ENCODE data around the gene HMGCS2. TPM values are rescaled to one million over a fixed set of nuclear protein-coding genes. Genes with fewer than 3 reads are reported as not detected.
A peak's percentile ranks its signal among the peaks of the same experiment; 100 is the strongest.
"Not testable (repeated sequence)": the region's sequence is repeated elsewhere in the genome, so short reads cannot be mapped to it uniquely, and the experiment has no call there.

HMGCS2 gene
- total RNA-seq, 1 donor from 2014 or later, result not detected

DNA sequence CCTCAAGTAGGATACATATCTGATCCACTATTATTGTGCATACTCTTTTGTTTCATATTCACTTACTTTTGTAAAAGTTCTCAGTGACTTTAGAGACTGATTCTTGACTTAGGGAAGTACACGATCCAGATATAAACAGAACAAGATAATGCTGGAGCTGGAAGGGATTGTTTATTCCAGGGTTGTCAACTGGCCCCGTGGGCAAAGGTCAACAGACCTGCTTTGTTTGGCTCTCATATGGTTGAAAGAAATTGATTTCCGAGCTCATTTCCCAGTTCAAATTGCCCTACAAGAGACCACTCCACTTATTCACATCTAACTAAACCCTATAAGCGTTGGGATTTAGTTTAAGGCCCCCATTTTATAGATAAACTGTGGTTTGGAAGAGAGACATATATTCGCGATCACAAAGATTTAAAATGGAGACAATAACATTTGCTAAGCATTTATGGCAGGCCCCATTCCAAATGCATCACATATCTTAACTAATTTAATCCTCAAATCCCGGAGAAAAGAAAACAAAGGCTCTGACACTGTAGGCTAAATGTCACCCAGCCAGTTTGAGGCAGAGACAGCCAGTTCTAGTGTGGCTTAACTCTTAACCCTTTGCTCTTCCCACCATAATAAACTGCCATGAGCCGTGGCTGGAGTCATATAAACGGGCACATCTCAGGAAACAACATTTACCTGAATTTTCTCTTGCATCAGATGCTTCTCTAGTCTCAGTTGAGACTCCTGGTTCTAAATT is 21.9 kb upstream of the HMGCS2 start:
- DNase-seq (ENCODE audit: low read depth), result no peak

DNA sequence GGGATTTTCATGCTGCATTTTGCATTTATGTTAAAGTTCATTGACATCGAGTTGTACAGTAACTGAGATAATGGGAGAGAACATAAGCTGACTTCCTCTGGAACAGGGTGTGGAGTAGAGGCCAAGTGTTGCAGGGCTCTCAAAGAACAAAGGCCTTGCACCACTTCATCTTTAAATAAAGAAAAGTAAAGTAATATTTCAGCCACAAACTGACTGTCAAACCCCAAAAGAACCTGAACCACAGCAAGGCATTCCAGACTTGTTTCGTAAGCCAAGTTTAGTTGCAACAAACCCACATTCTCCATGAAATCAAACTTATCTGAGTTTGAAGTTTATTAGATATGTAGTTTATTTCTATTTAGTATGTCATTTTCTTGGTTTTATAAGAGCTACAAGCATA is 19.1 kb upstream of the HMGCS2 start:
- DNase-seq (ENCODE audit: low read depth), result peak; percentile 56

DNA sequence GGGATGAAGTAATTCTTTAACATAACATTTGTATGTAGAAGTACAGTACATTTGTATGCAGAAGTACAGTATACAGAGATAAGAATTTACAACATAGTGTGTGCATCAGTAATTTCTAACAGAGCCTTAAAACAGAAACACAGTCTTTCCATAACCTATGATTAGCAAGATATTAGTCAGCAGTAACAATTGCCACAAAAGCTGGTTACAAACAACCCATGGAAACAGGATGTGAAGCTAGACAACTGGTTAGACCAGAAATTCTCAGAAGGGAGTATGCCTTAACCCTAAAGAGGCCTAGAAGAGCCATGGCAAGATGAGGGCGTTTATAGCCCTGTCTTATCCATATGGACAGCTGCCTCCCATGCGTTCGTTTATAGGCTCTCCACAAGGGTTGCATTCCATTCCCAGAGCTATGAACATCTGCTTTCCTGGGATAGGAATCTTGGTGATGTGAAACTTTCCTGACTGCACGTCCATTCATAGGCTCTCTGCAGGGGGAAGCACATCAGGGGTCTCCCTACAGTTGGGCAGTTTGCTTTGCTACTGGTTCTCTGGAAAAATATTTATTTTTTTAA is 17.9 kb upstream of the HMGCS2 start:
- not testable (repeated sequence) for DNase-seq (ENCODE audit: low read depth)

DNA sequence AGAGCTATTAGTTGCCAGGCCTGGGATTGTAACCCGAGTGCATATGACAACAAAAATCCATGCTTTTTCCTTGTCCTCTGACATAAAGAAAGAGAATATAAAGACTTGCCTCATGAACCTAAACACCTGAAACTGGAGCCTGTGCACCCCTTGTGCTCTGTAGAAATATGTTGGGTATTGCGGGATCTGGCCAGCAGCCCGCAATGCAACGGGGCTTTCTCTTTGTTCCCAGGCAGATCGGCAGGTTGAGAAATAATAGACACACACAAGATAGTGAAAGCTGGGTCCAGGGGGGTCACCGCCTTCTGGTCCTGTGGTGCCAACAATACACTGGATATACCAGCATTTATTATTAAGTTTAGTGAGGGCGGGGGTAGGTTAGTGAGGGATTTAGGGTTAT is 17.3 kb upstream of the HMGCS2 start:
- DNase-seq (ENCODE audit: low read depth), result not testable (repeated sequence)

DNA sequence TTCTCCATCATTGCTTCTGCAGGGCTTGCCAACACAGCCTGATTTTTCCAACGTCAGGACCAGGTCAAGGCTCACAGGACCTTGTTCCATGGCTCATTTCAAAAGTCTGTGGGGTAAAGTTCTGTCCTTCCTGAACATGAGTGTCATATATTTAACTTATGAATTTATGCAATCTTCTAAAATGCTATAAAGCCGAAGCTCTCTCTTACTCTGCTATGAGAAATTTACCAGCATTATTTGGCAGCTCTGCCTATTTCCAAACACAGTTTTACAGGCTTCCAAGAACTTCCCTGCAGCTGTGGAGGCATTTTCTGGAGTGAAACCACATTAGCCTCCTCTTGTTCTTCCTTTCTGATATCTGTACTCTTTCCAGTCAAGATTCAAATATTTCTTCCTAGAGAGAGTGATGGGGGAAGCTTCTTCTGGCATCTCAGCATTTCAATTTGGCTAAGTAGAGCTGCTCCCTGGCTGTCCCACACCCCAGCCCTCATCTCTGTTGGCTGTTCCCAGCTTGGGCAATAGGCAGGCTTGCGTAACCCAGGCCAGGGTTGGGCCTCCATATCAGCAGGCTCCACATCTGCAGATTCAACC is 15.6 kb upstream of the HMGCS2 start:
- no peak for DNase-seq (ENCODE audit: low read depth)

DNA sequence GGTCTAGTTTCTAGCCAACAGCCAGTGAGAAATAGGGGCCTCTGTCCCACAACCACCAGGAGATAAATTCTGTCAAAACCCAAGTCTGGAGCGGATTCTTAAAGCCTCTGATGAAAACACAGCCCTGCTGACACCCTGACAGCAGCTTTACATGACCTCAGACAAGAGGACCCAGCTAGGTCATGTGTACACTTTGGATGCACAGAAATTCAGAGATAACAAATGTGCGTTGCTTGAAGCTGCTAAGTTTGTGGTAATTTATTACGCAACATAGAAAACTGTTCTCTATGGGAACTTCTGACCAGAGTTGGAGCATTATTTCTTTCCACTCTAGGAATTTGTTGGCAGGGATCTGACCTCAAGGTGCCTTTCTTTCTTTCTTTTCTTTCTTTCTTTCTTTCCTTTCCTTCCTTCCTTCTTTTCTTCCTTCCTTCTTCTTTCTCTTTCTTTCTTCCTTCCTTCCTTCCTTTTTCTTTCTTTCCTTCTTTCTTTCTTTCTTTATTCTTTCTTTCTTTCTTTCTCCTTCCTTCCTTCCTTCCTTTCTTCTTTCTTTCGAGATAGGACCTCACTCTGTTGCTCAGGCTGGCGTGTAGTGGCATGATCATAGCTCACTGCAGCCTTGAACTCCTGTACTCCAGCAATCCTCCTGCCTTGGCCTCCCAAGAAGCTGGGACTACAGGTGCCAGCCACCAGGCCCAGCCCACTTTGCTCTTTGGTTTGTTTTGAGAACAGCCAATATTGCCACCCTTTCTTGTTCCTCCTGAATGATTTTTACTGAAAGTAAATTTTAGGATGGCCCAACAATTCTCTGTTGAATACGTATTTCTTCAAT is 14.9 kb upstream of the HMGCS2 start:
- DNase-seq (ENCODE audit: low read depth), result no peak

DNA sequence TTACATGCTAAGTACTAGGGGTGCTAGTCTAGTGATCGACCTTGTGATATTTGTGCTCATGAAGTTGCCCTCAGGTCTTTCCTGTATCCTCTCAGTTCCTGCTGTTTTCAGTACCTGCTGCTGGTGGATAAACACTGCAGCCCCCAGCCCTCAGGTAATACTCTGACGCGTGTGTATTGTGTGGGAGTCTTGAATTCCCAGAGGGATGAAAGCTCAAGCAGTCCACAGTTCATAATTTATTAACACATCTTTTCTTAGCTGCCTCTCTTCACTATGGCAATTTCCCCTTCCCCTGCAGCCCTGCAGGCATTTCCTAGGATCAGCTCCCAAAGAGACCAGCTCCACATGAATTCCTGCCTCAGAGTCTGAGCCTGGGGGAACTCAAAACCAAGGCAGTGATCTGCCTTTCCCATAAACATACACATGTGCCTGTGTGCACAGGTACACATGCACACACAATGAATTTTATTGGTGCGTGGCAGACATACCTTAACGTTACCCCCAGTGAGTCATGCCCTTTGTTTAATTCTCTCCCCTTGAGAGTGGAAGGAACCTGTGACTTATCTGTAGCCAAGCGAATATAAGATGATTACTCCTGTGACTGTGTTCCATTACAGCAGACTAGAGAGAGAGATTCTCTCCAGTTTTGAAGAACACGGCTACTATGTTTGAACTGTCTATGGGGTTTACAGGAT is 14.1 kb upstream of the HMGCS2 start:
- no peak for DNase-seq (ENCODE audit: low read depth)

DNA sequence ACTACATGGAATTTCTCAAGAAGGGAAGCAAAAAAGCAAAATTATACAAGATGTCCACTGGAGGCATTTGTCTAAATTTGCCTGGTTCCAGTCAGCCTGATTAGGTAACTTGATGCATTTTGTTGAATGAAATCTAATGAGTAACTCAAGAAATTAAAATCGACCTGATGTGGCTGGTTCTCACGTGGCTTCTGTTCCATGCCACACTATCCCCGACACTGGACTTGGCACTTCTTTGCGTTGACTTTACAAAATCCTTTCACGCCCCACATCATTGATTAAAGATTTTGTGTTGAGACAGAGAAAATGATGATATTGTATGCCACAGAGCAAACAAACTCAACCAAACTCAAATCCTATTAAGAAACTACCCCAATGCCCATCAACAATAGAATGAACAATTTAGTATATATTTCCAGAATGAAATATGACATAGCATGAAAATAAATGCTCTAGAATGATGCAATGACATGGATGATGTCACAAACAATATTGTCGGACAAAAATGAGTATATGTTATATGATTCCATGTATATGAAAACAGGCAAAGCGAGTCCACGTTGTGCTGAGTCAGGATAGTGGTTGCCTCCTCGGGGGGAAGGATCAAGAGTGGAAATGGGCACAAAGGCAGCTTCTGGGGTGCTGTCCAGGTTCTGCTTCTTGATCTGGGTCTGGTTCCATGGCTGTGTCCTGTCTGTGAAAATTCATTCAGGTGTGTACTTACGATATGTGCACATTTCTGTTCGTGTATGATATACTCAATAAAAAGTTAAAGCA is 12.9 kb upstream of the HMGCS2 start:
- DNase-seq (ENCODE audit: low read depth), result no peak

DNA sequence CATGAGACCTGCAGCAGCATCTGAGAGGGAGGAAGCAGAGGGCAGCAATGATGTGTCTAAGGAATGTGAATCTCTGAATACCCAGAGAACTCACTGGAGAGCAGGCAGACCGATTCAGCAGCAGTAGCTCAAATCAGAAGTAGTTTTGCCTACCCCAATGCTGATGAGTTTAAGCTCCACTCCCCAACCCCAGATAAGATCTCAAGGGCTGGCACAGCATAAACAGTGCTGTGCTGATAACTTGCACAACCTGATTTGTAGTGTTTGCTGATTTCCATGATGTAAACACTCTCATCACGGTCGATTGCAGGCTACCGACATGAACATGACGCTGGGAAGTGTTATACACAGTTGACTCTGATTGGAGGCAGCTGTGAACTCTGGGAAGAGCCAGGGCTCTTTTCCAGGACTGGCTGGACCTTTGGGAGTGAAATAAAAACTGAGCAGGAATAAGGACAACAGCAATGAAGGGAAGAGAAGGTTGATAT is 11.2 kb upstream of the HMGCS2 start:
- DNase-seq (ENCODE audit: low read depth), result no peak

DNA sequence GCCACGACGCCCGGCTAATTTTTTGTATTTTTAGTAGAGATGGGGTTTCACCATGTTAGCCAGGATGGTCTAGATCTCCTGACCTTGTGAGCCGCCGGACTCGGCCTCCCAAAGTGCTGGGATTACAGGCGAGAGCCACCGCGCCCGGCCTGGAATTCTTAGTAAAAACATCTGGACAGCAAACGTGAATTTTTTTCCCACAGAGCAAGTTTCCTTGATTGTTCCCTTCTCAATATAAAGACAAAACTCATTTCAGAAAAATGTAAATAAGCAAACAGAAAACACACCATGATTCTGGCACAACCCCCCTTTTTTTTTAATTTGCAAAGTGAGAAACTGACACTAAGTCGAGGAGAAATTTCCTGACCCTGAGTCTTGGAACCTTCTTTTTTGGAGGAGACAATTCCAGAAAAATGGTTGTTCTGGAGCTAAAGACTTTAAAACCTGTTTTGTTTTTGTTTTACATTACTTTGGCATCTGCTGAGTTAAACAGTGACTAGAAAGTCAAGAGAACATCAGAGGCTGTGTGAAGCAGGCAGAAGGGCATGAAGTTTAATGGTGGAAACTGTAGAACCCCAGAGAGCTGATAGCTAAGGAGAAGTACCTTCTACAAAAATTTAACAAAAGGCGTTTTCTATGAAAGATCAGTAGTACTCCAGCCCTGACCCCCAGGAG is 10.3 kb upstream of the HMGCS2 start:
- no peak for DNase-seq (ENCODE audit: low read depth)

DNA sequence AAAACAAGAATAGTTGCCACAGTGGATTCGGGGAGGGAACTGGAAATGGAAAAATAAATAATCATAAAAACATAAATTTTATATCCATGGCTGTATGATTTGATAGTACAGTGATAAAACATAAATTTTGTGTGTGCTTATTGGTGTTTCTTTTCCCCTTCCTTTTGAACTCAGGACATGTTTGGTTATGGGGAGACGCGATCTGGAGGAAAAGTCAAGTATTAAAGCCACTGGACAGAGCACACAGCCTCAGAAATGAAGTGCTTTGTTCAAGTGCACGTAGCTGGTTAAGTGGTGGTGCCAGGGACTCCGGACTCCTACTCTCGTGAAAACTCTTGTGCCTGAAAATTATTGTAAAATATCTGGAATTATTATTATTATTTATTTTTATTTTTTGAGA is 9.7 kb upstream of the HMGCS2 start:
- DNase-seq (ENCODE audit: low read depth), result no peak

DNA sequence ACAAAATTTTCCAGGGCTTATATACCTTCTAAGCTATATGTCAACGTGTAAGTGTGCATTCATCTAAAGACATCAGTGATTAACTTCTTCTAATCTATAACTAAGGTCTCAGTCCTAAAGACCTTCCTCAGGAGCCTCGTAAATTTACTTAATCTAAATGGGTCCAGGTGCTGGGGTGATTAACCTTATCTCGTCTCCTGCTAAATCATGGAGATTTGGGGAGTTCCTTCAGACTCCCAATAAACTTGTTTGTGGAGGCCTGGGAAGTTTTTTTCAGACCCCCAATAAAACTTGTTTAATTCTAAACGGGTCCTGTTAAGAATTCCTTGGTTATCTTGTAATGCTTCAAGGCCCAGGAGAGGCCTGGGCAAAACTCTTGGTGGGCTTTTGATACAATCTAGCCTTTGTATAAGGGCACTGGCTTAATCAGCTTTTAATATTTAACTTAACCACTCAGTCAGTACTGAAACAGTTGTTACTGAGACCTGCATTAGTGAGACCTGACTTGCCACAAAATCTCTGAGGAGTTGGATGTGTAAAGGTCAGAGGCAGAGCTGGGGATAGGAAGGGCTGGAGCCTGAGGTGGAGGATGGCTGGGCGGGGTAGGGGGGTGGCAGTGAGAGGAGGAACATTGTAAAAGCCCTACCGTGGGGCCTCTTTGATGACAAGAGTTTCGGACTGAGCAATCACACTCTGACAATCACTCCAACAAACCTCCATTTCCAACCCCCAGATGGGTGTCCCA is 6.2 kb upstream of the HMGCS2 start:
- DNase-seq (ENCODE audit: low read depth), result no peak

DNA sequence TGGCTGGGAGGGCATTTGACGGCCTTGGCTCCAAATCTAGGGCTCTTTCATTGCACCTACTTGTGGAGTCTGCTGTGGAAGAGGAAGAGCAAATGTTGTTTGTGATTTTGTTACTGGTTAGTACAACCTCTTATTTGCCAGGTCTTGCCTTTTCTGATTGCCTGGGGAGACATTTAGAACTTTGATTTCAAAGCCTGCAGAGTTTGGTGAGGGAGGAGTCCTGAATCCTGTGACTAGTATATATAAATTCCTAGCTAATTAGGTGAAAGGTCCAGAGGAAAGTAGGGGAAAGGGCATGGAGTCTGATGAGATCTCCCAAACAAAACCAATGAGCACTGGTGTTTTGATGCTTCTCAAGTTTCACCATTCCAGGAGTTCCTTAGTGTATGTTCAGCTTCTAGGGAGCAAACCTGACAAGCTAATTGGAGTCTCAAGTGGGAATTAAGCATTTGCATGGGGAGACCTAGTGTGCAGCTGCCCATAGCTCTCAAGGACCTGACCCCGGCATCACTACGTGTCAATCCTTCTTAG is 5.1 kb upstream of the HMGCS2 start:
- DNase-seq (ENCODE audit: low read depth), result peak; percentile 53

DNA sequence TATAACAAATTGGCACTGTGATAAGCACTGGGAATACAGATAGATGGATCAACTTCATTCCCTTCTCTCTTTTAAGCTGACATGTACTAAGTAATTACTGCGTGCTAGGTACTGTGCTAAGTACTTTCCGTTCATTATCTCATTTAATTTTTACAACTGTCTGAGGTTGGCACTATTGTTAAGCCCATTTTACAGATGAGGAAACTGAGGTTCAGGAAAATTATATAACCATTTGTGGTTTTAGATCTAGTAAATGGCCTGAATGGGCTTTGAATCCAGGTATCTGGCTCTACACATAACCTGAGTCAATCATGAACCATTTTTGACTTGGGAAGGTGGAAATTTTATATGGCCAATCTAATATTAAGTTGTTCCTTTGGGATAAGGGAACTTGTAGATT is 3.6 kb upstream of the HMGCS2 start:
- no peak for DNase-seq (ENCODE audit: low read depth)

DNA sequence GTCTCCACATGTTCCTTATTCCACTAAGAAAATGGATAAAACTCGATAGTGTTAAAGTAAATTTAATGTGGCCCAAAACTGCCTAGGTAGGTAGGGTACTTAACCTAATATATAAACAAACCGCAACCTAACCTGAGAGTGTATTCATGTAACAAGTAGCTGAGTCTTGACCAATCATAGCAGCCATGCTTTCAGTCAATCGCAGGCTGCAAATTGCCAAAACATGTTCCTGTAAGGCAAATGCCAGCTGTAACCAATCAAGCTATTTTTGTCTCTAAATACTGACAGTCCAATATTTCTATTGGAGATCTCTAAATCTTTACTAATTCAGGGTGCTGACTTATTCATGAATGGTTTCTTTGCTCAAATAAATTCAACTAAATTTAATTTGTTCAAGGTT is 3.1 kb upstream of the HMGCS2 start:
- no peak for DNase-seq (ENCODE audit: low read depth)

DNA sequence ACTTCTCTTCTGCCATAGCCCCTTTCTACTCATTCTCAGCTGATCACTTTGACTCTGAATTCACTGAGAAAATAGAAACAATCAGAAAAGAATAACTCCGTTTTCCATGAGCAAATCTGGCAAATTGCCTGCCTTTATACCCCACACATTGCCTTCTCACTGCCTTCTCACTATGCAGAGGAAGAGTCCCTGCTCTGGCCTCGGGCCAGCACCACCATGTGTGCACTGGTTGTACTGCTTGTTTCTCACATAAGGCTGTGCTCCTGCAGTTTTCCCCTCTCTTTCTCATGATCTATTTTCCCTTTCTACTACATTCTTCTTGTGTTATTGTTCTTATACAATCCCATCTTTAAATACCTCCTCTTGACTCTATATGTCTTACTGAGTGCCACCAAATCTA is 2.3 kb upstream of the HMGCS2 start:
- peak; percentile 29 for DNase-seq (ENCODE audit: low read depth)

DNA sequence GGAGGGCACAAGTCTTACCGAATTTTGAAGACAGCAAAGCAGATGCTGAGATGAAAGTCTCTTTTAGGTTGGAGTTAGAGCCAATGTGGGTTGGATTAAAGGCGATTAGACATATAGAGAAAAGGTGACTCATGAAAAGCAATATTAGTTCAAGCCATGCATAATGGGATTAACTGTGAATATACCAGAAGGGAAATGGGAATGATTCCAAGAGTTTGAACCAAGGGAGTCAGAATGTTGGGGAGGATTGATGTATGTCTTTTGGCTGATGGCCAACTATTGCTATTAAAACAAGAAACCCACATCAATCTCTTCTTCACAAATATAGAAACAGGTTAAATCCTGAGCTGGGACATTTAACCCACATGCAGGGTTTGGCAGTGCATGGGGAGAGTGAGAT is 1.2 kb downstream of the HMGCS2 start:
- DNase-seq (ENCODE audit: low read depth), result no peak

DNA sequence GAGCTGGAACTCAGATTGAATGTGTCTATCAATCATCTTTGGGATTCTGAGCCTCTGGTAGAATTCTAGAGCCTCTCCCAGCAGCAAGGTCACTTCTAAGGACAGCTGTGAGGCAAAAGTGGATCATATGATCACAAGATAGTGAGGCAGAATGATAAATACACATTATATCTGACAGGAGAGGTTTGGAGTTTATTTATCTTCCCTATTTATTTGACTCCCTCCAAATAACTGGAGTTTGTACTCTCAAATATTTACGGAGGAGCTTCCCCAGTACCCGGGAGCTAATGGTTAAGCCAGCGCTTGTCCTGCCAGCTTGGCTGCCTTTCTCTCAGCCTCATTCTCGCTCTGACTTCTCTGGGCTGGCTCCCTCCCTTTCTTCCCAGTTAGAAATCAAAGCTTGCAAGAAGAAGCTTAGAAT is 2.3 kb downstream of the HMGCS2 start:
- peak; percentile 17 for DNase-seq (ENCODE audit: low read depth)

DNA sequence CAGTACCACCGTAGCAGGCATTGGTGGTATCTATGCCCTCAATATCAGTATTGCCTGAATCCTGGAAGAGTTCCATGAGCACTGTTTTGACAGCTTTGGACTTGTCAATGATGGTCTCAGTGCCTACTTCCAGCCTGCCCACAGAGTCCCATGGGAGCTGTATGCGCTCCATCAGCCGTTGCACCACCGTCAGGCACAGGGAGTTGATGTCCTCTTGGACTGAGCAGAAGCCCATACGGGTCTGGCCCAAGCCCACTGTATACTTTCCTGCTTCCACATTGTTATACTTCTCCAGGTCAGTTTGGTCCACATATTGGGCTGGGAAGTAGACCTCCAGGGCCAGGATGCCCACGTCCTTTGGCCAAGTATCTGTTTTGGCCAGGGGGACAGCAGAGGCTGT is 4.5 kb downstream of the HMGCS2 start:
- no peak for DNase-seq (ENCODE audit: low read depth)

Data from myocyte (in vitro differentiated cells).